HL-60 (cell line): ENCODE results near the gene CLNK.

Source experiments
- CTCF ChIP-seq: IDR thresholded peaks from one replicate; pipeline ENCODE4 v1.5.1; 2011; ENCODE audit warnings: low read length, control low read depth, inconsistent platforms; ENCODE audit not compliant: insufficient read depth
- GABPA ChIP-seq: IDR thresholded peaks from 2 replicates; pipeline ENCODE4 v1.6.1; 2012; ENCODE audit warnings: low read depth
- POLR2AphosphoS5 ChIP-seq: IDR thresholded peaks from 2 replicates; pipeline ENCODE4 v1.6.1; 2012; ENCODE audit warnings: low read depth

- TF ChIP-seq CTCF (no peak), GABPA (no peak), POLR2AphosphoS5 (no peak)
Observed at GRCh38 chr4:10466161-10466560, 218.4 kb downstream of the CLNK start.
